BJ (cell line): ENCODE data around the gene PPP3CA. TPM values are rescaled to one million over a fixed set of nuclear protein-coding genes. Genes with fewer than 3 reads are reported as not detected.

Source experiments
- CTCF ChIA-PET: fragments of 350-600 bp; formaldehyde crosslinking; extraction: SDS; loops from one replicate; lab custom pipeline; 2021; ENCODE audit warnings: antibody characterized with exemption, inconsistent platforms; lab: Yijun Ruan, JAX
- POLR2A ChIA-PET: fragments of 300-600 bp; sonication (Branson Sonifier 250); formaldehyde crosslinking; extraction: SDS; loops from one replicate; lab custom pipeline; 2021; ENCODE audit warnings: antibody characterized with exemption; lab: Charles Lee
- DNase-seq: peaks from one replicate; pipeline ENCODE4 v3.0.0-alpha.2; 2011; ENCODE audit warnings: low read depth
- H3K27me3 ChIP-seq: 2 replicates; pipeline ENCODE4 v1.6.0; 2011; ENCODE audit warnings: low read length; ENCODE audit not compliant: control insufficient read depth, insufficient read depth
- H3K36me3 ChIP-seq: 2 replicates; pipeline ENCODE4 v1.5.1; 2011; ENCODE audit warnings: low read length; ENCODE audit not compliant: control insufficient read depth, insufficient read depth
- H3K4me3 ChIP-seq: 2 replicates; pipeline ENCODE4 v1.5.1; 2011; ENCODE audit warnings: low read depth, mild to moderate bottlenecking, control low read depth, low read length
- polyA plus RNA-seq: library from polyadenylated mRNA; depleted of rRNA; stranded (reverse); fragments of >200 nt; gene quantifications from 2 replicates; pipeline ENCODE4 v1.2.3, GENCODE V29; 2011
- TF ChIP-seq, protein P1 (sequence below): IDR thresholded peaks from 2 replicates; pipeline ENCODE4 v1.5.1; 2011; ENCODE audit warnings: low read depth, mild to moderate bottlenecking, control low read depth, inconsistent platforms, low read length, moderate library complexity; ENCODE audit not compliant: insufficient read depth

The PPP3CA gene
- polyA plus RNA-seq, 1 experiment, result 10.6 TPM

DNA sequence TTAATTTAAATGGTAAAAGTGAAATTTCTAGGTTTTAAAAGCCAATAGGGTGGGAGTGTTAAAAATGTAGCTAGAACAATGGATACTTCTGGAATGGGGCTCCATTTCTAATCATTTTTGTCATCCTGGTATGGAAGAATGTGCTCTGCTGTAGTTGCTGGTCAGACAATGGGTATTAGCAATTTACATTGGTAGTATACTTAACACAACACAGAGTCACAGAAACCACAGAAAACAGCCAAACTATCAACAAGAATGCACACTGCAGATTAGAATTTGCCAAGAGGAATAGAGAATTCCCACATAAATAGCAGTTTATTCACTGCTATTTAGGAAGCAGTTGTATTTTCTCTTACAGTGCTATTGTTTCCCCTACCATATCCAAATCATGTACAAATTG, 319.6 kb downstream of the PPP3CA start:
- POLR2A ChIA-PET, result interaction anchor here (0.7 kb wide), 1 partner anchor 44 kb away, joined by 3 read pairs; no protein-coding TSS in a partner anchor
- H3K36me3 ChIP-seq, result 0 out of 2 replicates have a peak, but pooled peaks cover 1% of the 10 kb centered on the region
- H3K27me3 ChIP-seq, result no peaks in the 10 kb centered on the region
- TF ChIP-seq, protein P1, sequence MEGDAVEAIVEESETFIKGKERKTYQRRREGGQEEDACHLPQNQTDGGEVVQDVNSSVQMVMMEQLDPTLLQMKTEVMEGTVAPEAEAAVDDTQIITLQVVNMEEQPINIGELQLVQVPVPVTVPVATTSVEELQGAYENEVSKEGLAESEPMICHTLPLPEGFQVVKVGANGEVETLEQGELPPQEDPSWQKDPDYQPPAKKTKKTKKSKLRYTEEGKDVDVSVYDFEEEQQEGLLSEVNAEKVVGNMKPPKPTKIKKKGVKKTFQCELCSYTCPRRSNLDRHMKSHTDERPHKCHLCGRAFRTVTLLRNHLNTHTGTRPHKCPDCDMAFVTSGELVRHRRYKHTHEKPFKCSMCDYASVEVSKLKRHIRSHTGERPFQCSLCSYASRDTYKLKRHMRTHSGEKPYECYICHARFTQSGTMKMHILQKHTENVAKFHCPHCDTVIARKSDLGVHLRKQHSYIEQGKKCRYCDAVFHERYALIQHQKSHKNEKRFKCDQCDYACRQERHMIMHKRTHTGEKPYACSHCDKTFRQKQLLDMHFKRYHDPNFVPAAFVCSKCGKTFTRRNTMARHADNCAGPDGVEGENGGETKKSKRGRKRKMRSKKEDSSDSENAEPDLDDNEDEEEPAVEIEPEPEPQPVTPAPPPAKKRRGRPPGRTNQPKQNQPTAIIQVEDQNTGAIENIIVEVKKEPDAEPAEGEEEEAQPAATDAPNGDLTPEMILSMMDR, result no peak
- no peak for DNase-seq
- CTCF ChIA-PET, result interaction anchor here (1.0 kb wide), 1 partner anchor 16 kb away, joined by 3 read pairs; no protein-coding TSS in a partner anchor
- no peak overlapping the region for H3K4me3 ChIP-seq

DNA sequence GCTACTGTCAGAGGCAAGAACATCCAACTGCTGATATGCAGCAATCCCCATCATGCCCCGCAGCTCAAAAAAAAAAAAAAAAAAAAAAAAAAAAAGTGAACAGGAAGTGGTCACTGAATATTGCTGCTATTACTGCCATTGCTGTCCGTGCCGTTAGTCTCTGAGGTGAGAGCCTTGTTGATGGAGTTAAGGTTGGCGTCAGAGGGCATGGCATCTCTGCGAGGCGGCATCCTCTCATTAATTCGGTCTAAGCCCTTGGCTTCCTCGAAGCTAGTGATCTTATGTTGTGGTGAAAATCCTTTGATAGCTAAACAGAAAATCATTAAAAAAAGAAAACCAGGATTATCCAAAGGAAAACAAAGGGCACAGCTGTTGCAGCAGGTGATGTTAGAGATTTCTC, 321.6 kb downstream of the PPP3CA start:
- TF ChIP-seq, protein P1, result no peak
- Histone ChIP-seq H3K27me3 (no peaks in the 10 kb centered on the region), H3K4me3 (no peak overlapping the region), H3K36me3 (0 out of 2 replicates have a peak, but pooled peaks cover 1% of the 10 kb centered on the region)
- no peak for DNase-seq
- ChIA-PET CTCF (interaction anchor here (1.0 kb wide), 1 partner anchor 9 kb away, joined by 4 read pairs; no protein-coding TSS in a partner anchor), POLR2A (no interaction called here)

DNA sequence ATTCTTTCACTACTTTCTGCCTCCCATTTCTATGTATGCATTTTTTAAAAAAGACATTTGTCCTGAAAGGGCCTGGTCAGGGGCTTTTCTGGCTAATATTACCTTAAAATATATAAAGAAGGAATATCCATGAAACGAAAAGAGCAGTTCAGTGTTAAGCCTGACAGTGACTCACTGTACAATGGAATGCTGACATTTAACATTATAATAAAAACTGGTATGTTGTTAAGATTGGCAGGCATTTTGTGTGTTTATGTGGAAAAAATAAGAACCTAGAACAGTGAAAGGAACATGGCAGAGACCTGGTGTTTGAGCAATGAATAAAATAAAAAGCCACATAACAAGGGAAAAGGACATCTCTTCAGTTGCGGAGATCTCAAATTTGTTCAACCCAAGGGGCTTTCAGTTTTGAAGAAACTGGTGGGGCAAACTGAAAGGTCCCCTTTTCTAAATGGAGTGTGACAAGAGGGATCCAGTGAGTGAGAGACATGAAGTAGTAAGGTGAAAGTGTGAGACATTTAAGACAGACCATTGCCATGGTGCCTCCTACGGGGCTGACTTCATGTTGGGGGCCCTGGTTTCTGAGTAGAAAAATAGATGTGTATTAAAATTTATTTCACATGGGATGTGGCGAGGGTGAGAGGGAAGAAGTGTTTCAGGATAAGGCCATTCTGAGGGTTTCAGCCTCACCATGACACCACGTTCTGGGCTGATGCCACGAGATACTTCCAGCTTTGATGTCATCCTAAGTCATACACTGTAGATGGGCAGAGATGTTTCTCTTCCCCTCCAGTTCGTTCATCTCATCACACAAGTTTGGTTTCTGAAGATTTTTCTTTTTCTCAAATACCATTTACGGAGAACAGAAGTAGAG, 324.9 kb downstream of the PPP3CA start:
- Histone ChIP-seq H3K4me3 (no peak overlapping the region), H3K36me3 (0 out of 2 replicates have a peak, but pooled peaks cover 1% of the 10 kb centered on the region), H3K27me3 (no peaks in the 10 kb centered on the region)
- POLR2A ChIA-PET, result no interaction called here
- CTCF ChIA-PET, result no interaction called here
- DNase-seq, result no peak
- TF ChIP-seq, protein P1, result no peak

DNA sequence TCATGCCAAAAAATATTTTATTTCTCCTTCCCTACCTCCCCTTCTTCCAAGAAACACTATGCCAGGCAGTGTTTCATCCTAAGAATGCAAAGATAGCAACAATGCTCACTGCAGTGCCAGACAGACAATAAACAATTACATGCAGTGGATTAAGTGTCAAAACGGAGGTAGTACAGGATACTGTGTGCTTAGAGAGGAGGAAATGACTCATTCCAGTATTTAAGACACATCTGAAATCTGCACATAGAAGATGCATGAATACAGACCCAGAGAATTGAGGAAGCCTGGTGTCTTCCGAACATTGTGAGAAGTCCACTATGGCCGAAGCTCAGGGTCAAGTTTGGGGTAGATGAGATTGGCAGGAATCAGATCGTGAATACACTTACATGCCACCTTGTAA, 326.4 kb downstream of the PPP3CA start:
- no peaks in the 10 kb centered on the region for H3K36me3 ChIP-seq
- CTCF ChIA-PET, result interaction anchor here (1.5 kb wide), 1 partner anchor 18 kb away, joined by 5 read pairs; no protein-coding TSS in a partner anchor
- TF ChIP-seq, protein P1, result no peak
- H3K4me3 ChIP-seq, result no peak overlapping the region
- POLR2A ChIA-PET, result no interaction called here
- DNase-seq, result no peak
- H3K27me3 ChIP-seq, result no peaks in the 10 kb centered on the region

DNA sequence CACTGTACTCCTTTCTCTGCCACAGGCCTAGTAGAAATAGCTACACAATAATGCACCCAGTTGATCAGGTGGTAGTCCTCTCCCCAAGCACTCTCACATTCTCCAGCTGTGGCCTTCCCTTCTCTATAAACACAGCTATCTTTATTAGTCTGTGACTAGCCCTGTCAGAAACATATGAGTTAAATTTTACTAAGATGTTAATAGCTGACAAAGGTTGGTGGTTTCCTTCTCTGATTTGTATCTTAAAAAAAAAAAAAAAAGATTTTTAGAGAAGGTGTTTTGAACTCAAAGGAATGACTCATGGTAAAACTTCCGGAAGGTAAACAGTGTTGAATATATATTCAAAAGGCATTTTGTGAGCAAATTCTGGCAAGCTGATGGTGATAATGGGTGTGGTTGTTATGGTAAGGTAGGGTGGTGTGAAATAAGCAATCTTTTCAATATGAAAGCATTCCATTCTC, 327.4 kb downstream of the PPP3CA start:
- no peaks in the 10 kb centered on the region for H3K27me3 ChIP-seq
- no peak overlapping the region for H3K4me3 ChIP-seq
- TF ChIP-seq, protein P1, result no peak
- POLR2A ChIA-PET, result no interaction called here
- CTCF ChIA-PET, result interaction anchor here (1.5 kb wide), 1 partner anchor 17 kb away, joined by 5 read pairs; no protein-coding TSS in a partner anchor
- DNase-seq, result peak; percentile 19
- no peaks in the 10 kb centered on the region for H3K36me3 ChIP-seq
